Glutamatergic neuron (in vitro differentiated cells): ENCODE data around the gene SPATA33. TPM values are rescaled to one million over a fixed set of nuclear protein-coding genes. Genes with fewer than 3 reads are reported as not detected.
"Not testable (repeated sequence)": the region's sequence is repeated elsewhere in the genome, so short reads cannot be mapped to it uniquely, and the experiment has no call there.

Experiments
- DNase-seq: peaks from one replicate; pipeline ENCODE4 v3.0.0; 2022
- H3K27ac Mint-ChIP-seq: one replicate; pipeline ENCODE4 v1.8.0; 2020; ENCODE audit warnings: mild to moderate bottlenecking, mixed read lengths, inconsistent platforms; ENCODE audit not compliant: unreplicated experiment
- H3K27me3 Mint-ChIP-seq: one replicate; pipeline ENCODE4 v1.8.0; 2020; ENCODE audit warnings: mild to moderate bottlenecking, moderate library complexity, mixed read lengths, inconsistent platforms; ENCODE audit not compliant: unreplicated experiment
- H3K36me3 Mint-ChIP-seq: one replicate; pipeline ENCODE4 v1.8.0; 2020; ENCODE audit warnings: mild to moderate bottlenecking, mixed read lengths, inconsistent platforms; ENCODE audit not compliant: unreplicated experiment
- H3K4me1 Mint-ChIP-seq: one replicate; pipeline ENCODE4 v1.8.0; 2020; ENCODE audit warnings: mild to moderate bottlenecking, low read depth, mixed read lengths, inconsistent platforms; ENCODE audit not compliant: unreplicated experiment
- H3K4me3 Mint-ChIP-seq: one replicate; pipeline ENCODE4 v1.8.0; 2020; ENCODE audit warnings: mild to moderate bottlenecking, mixed read lengths, inconsistent platforms; ENCODE audit not compliant: unreplicated experiment
- H3K9me3 Mint-ChIP-seq: one replicate; pipeline ENCODE4 v1.8.0; 2020; ENCODE audit warnings: mild to moderate bottlenecking, moderate library complexity, mixed read lengths, inconsistent platforms; ENCODE audit not compliant: unreplicated experiment
- total RNA-seq: library from RNA; stranded (reverse); fragmentation: NEBNext Ultra II Directional; extraction: Animal tissue kit (Norgen Biotek cat#: 25700); gene quantifications from one replicate; pipeline ENCODE4 v1.2.1, GENCODE V29; 2021; ENCODE audit not compliant: unreplicated experiment
- TF ChIP-seq, protein P1 (sequence below): fragments of 200-600 bp; sonication (generic); IDR thresholded peaks from one replicate; pipeline ENCODE4 v1.5.0; 2021; ENCODE audit not compliant: partially characterized antibody, unreplicated experiment

SPATA33 gene
- total RNA-seq, 1 donor from 2014 or later, result 18.0 TPM

DNA sequence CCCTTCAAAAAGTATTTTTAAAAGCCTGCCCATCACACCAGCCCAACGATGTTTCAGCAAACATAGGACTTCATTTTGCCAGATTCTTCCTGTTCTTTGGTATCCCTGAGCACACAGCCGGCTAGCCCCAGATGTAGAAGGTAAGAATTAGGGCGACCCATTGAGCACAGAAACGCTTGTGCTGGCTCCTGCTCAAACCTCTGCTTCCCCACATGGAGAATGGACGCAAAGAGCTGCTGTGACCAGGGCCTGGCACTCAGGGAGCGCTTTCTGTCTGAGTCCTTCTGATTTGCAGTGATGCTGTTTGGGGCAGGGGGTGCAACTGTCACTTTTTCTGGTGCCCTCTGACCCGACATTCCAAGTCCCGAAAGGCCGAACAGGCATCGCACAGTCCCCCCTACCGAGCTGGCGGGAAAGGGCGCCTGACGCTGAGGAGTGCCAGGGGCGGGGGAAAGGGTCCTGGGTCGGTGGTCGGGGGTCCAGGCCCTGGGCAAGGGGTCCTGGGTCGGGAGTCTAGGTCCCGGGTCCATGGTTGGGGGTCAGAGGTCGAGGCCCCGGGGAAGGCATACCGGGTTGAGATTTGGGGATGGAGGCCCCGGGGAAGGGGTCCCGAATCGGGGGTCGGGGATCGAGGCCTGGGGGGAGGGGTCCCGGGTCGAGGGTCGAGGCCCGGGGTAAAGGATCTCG, 1.1 kb upstream of the SPATA33 start:
- Mint-ChIP-seq H3K36me3 (peaks cover 6% of the 10 kb centered on the region), H3K4me3 (peak overlapping the region; percentile 74), H3K27ac (no peak overlapping the region), H3K4me1 (peaks cover 5% of the 10 kb centered on the region), H3K27me3 (peaks cover 5% of the 10 kb centered on the region), H3K9me3 (peaks cover 6% of the 10 kb centered on the region)
- DNase-seq, result no peak
- TF ChIP-seq, protein P1, sequence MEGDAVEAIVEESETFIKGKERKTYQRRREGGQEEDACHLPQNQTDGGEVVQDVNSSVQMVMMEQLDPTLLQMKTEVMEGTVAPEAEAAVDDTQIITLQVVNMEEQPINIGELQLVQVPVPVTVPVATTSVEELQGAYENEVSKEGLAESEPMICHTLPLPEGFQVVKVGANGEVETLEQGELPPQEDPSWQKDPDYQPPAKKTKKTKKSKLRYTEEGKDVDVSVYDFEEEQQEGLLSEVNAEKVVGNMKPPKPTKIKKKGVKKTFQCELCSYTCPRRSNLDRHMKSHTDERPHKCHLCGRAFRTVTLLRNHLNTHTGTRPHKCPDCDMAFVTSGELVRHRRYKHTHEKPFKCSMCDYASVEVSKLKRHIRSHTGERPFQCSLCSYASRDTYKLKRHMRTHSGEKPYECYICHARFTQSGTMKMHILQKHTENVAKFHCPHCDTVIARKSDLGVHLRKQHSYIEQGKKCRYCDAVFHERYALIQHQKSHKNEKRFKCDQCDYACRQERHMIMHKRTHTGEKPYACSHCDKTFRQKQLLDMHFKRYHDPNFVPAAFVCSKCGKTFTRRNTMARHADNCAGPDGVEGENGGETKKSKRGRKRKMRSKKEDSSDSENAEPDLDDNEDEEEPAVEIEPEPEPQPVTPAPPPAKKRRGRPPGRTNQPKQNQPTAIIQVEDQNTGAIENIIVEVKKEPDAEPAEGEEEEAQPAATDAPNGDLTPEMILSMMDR, result no peak

DNA sequence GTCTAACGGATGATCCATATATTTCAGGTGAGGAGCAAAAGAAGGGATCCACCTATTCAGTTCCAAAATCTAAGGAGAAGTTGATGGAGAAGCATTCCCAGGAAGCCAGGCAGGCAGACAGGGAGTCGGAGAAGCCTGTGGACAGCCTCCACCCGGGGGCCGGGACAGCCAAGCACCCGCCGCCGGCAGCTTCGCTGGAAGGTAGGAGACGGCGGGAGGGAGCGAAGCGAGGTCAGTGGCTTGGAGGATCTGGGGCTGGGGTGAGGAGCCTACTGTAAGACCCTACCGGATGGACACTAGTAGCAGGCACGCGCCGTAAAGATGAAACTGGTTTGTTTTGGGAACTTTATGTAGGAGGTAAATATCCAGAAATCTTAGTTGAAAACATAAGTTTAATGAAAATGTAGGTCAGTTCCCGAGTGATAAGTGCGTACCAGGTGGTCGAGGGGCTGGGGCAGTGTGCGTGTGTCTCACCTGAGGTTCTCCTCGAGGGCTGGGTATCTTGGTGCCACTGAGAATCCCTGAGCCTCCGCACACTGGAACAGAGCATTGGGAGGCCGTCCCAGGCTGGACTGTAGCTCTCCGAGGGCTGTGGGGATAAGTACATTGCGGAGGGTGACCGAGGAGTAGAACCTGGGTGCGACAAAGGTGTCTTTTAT, 714 bp downstream of the SPATA33 start:
- H3K9me3 Mint-ChIP-seq, result peaks cover 7% of the 10 kb centered on the region
- H3K4me1 Mint-ChIP-seq, result peaks cover 5% of the 10 kb centered on the region
- peak overlapping the region; percentile 91 for H3K4me3 Mint-ChIP-seq
- peak overlapping the region; percentile 29 for H3K27ac Mint-ChIP-seq
- peaks cover 7% of the 10 kb centered on the region for H3K36me3 Mint-ChIP-seq
- peak; percentile 47 for DNase-seq
- peaks cover 5% of the 10 kb centered on the region for H3K27me3 Mint-ChIP-seq
- TF ChIP-seq, protein P1, result no peak

DNA sequence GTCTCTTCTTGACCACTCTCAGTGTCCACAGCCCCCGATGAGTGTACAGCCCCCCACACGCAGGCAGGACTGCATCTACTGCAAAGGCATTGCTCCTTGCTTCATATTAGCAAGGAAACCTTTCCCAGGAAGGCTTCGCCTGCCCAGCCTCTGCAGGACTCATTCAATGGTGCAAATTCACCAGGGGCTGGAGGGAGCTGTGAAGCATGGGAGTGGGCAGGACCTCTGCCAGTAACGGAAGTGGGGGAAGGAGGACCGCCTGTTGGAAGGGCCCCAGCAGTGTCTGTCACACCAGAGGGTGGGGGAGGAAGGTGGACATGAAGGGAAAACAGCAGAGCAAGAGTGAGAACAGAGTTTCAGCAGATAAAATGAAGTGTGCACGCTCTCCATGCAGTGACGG, 2.5 kb downstream of the SPATA33 start:
- peaks cover 5% of the 10 kb centered on the region for H3K4me1 Mint-ChIP-seq
- H3K36me3 Mint-ChIP-seq, result peaks cover 12% of the 10 kb centered on the region

DNA sequence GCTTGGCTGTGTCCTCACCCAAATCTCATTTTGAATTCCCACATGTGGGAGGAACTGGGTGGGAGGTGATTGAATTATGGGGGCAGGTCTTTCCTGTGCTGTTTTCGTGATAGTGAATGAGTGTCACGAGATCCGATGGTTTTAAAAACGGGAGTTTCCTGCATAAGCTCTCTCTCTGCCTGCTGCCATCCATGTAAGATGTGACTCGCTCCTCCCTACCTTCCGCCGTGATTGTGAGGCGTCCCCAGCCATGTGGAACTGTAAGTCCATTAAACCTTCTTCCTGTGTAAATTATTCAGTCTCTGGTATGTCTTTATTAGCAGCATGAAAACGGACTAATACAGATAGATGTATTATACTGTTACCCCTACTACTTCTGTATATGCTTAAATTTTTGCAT, 3.6 kb downstream of the SPATA33 start:
- Mint-ChIP-seq H3K4me3 (no peak overlapping the region), H3K27me3 (peaks cover 6% of the 10 kb centered on the region), H3K36me3 (peaks cover 14% of the 10 kb centered on the region), H3K4me1 (peaks cover 5% of the 10 kb centered on the region), H3K9me3 (peaks cover 12% of the 10 kb centered on the region), H3K27ac (no peak overlapping the region)
- DNase-seq, result no peak
- TF ChIP-seq, protein P1, result no peak

More for the DNA sequence above, 2.5 kb downstream of the SPATA33 start:
- TF ChIP-seq, protein P1, result no peak
- DNase-seq, result no peak
- Mint-ChIP-seq H3K27ac (no peak overlapping the region), H3K27me3 (peaks cover 7% of the 10 kb centered on the region), H3K4me3 (no peak overlapping the region), H3K9me3 (peaks cover 9% of the 10 kb centered on the region)

DNA sequence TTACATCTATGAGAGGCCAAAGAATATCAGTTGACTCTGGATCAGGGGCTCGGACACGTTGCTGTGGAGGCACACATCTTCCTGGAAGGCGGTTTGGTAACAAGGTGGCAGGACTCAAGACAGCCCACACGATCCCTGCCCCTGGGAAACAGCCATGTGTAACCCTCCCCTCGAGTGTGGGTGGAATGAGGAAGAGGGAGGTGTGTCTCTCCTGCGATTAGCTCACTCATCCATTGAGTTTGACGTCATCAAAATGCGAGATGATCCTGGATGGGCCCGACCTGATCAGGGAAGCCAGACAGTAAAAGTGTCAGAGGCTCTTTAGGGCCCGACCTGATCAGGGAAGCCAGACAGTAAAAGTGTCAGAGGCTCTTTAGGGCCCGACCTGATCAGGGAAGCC, 6.6 kb downstream of the SPATA33 start:
- H3K4me1 Mint-ChIP-seq, H3K27ac Mint-ChIP-seq, DNase-seq, H3K27me3 Mint-ChIP-seq, H3K4me3 Mint-ChIP-seq: not testable (repeated sequence)
- Mint-ChIP-seq H3K36me3 (peaks cover 19% of the 10 kb centered on the region), H3K9me3 (peaks cover 12% of the 10 kb centered on the region)
